SH-SY5Y (cell line): ENCODE measurements around the gene RERE.

Source experiments
- GATA2 ChIP-seq: IDR thresholded peaks from 2 replicates; pipeline ENCODE4 v1.6.1; 2011; ENCODE audit warnings: mild to moderate bottlenecking, low read depth, low read length
- GATA3 ChIP-seq: IDR thresholded peaks from 2 replicates; pipeline ENCODE4 v1.6.1; 2011; ENCODE audit warnings: low read depth, mild to moderate bottlenecking, low read length, moderate library complexity

GRCh38 chr1:8706291-8706690 lies 111.1 kb downstream of the RERE start:
- TF ChIP-seq GATA3 (no peak), GATA2 (no peak)
